Mucosa of stomach (tissue), 1 donor: ENCODE data around the gene MRPL20.
"Not testable (repeated sequence)": the region's sequence is repeated elsewhere in the genome, so short reads cannot be mapped to it uniquely, and the experiment has no call there.

Experiments
- H3K27me3 ChIP-seq: one replicate; pipeline ENCODE4 v1.7.0; 2013; ENCODE audit warnings: mild to moderate bottlenecking, low read length; ENCODE audit not compliant: control insufficient read depth, insufficient read depth
- H3K36me3 ChIP-seq: one replicate; pipeline ENCODE4 v1.7.0; 2013; ENCODE audit warnings: low read length; ENCODE audit not compliant: control insufficient read depth, insufficient read depth
- H3K4me1 ChIP-seq: one replicate; pipeline ENCODE4 v1.7.0; 2013; ENCODE audit warnings: mild to moderate bottlenecking, low read length; ENCODE audit not compliant: control insufficient read depth, insufficient read depth
- H3K4me3 ChIP-seq: one replicate; pipeline ENCODE4 v1.7.0; 2013; ENCODE audit warnings: low read length
- H3K9ac ChIP-seq: one replicate; pipeline ENCODE4 v1.7.0; 2013; ENCODE audit warnings: mild to moderate bottlenecking, low read length, moderate library complexity
- H3K9me3 ChIP-seq: one replicate; pipeline ENCODE4 v1.7.0; 2013; ENCODE audit warnings: mild to moderate bottlenecking, low read length, moderate library complexity; ENCODE audit not compliant: control insufficient read depth
- donor health status: Pancreatic carcinoma.

MRPL20 gene

GRCh38 chr1:1421147-1421906, 14.2 kb upstream of the MRPL20 start, which contains the start of gene ANKRD65:
Gene ANKRD65 (minus strand): TSS chr1:1421276. CDS start chr1:1421005, 271 bp downstream.
- Histone ChIP-seq H3K4me3 (no peak within 1 kb of the TSS), H3K9ac (peak within 1 kb of the TSS; percentile 34), H3K36me3 (no peaks in the 10 kb centered on the region), H3K9me3 (no peaks in the 10 kb centered on the region), H3K4me1 (peaks cover 11% of the 10 kb centered on the region), H3K27me3 (peaks cover 2% of the 10 kb centered on the region)

GRCh38 chr1:1420654-1421141, 13.6 kb upstream of the MRPL20 start:
- Histone ChIP-seq H3K27me3 (no peaks in the 10 kb centered on the region), H3K4me3 (no peak overlapping the region), H3K4me1 (peaks cover 11% of the 10 kb centered on the region), H3K9me3 (no peaks in the 10 kb centered on the region), H3K36me3 (no peaks in the 10 kb centered on the region), H3K9ac (peak overlapping the region; percentile 34)

- H3K9ac ChIP-seq = peak overlapping the region; percentile 39
- no peaks in the 10 kb centered on the region for H3K9me3 ChIP-seq
- H3K27me3 ChIP-seq = no peaks in the 10 kb centered on the region
- peaks cover 11% of the 10 kb centered on the region for H3K4me1 ChIP-seq
- no peaks in the 10 kb centered on the region for H3K36me3 ChIP-seq
- H3K4me3 ChIP-seq = no peak overlapping the region
These were observed 12.9 kb upstream of the MRPL20 start for GRCh38 chr1:1419813-1420653.

- no peaks in the 10 kb centered on the region for H3K36me3 ChIP-seq
- no peaks in the 10 kb centered on the region for H3K9me3 ChIP-seq
- peaks cover 11% of the 10 kb centered on the region for H3K4me1 ChIP-seq
- no peaks in the 10 kb centered on the region for H3K27me3 ChIP-seq
- no peak overlapping the region for H3K4me3 ChIP-seq
- H3K9ac ChIP-seq = peak overlapping the region; percentile 39
These were observed 12.3 kb upstream of the MRPL20 start for GRCh38 chr1:1419363-1419812.

- H3K4me3 ChIP-seq = no peak overlapping the region
These were observed 11.6 kb upstream of the MRPL20 start for GRCh38 chr1:1418464-1419362.

GRCh38 chr1:1417825-1418463, 10.9 kb upstream of the MRPL20 start:
- H3K27me3 ChIP-seq, H3K9ac ChIP-seq, H3K36me3 ChIP-seq, H3K9me3 ChIP-seq, H3K4me3 ChIP-seq: not testable (repeated sequence)
- peaks cover 11% of the 10 kb centered on the region for H3K4me1 ChIP-seq

More at GRCh38 chr1:1418464-1419362, 11.6 kb upstream of the MRPL20 start:
- H3K27me3 ChIP-seq = no peaks in the 10 kb centered on the region
- peaks cover 11% of the 10 kb centered on the region for H3K4me1 ChIP-seq
- H3K9ac ChIP-seq = peak overlapping the region; percentile 28
- no peaks in the 10 kb centered on the region for H3K9me3 ChIP-seq
- H3K36me3 ChIP-seq = no peaks in the 10 kb centered on the region

GRCh38 chr1:1417396-1417795, 10.3 kb upstream of the MRPL20 start:
- not testable (repeated sequence) for H3K9me3 ChIP-seq, H3K36me3 ChIP-seq, H3K9ac ChIP-seq, H3K27me3 ChIP-seq, H3K4me3 ChIP-seq
- H3K4me1 ChIP-seq = peaks cover 11% of the 10 kb centered on the region

GRCh38 chr1:1415751-1416150, 8.7 kb upstream of the MRPL20 start:
- H3K36me3 ChIP-seq = no peaks in the 10 kb centered on the region
- H3K4me1 ChIP-seq = peaks cover 8% of the 10 kb centered on the region
- no peak overlapping the region for H3K4me3 ChIP-seq
- H3K9me3 ChIP-seq = no peaks in the 10 kb centered on the region
- no peaks in the 10 kb centered on the region for H3K27me3 ChIP-seq
- no peak overlapping the region for H3K9ac ChIP-seq

- H3K4me3 ChIP-seq, H3K27me3 ChIP-seq, H3K9me3 ChIP-seq, H3K9ac ChIP-seq, H3K36me3 ChIP-seq, H3K4me1 ChIP-seq: not testable (repeated sequence)
These were observed 5.3 kb upstream of the MRPL20 start for GRCh38 chr1:1412311-1412902.

GRCh38 chr1:1411626-1412025, 4.5 kb upstream of the MRPL20 start:
- no peaks in the 10 kb centered on the region for H3K27me3 ChIP-seq
- H3K9me3 ChIP-seq = no peaks in the 10 kb centered on the region
- H3K36me3 ChIP-seq = no peaks in the 10 kb centered on the region
- H3K4me1 ChIP-seq = peaks cover 9% of the 10 kb centered on the region
- no peak overlapping the region for H3K4me3 ChIP-seq
- no peak overlapping the region for H3K9ac ChIP-seq

- not testable (repeated sequence) for H3K36me3 ChIP-seq, H3K4me3 ChIP-seq, H3K9me3 ChIP-seq, H3K27me3 ChIP-seq, H3K9ac ChIP-seq
- H3K4me1 ChIP-seq = peaks cover 16% of the 10 kb centered on the region
These were observed 3.1 kb upstream of the MRPL20 start for GRCh38 chr1:1410238-1410637.
